Ovary (tissue), 9 donors: ENCODE data around the gene CHRNB1. TPM values are rescaled to one million over a fixed set of nuclear protein-coding genes. Genes with fewer than 3 reads are reported as not detected.
"Not testable (repeated sequence)": the region's sequence is repeated elsewhere in the genome, so short reads cannot be mapped to it uniquely, and the experiment has no call there.

Source experiments
- DNase-seq, 5 donors: peaks; one replicate each; pipeline ENCODE4 v3.0.0-alpha.2; 2019 to 2020
- H3K27ac ChIP-seq, 2 donors: fragments of 200-600 bp; one replicate each; pipeline versions ENCODE4 v1.5.1 to v1.8.0; 2019 to 2022
- H3K27me3 ChIP-seq: fragments of 200-600 bp; one replicate; pipeline ENCODE4 v1.8.0; 2022
- H3K36me3 ChIP-seq: fragments of 200-600 bp; sonication (generic); one replicate; pipeline ENCODE4 v1.5.1; 2019
- H3K4me1 ChIP-seq: one replicate; pipeline ENCODE4 v1.8.1; 2013; ENCODE audit warnings: mild to moderate bottlenecking, moderate library complexity; ENCODE audit not compliant: insufficient read depth
- H3K4me3 ChIP-seq: fragments of 200-600 bp; sonication (generic); one replicate; pipeline ENCODE4 v1.5.1; 2017
- H3K9me3 ChIP-seq, 2 donors: fragments of 200-600 bp in 1 of 2; sonication (generic) in 1 of 2; one replicate each; pipeline versions ENCODE4 v1.5.1 to v1.8.1; 2013 to 2019; ENCODE audit warnings: mild to moderate bottlenecking in 1 of 2, moderate library complexity in 1 of 2
- CTCF ChIP-seq, 3 donors: fragments of 450-650 bp in 2 of 3; fragments of 200-600 bp in 1 of 3; IDR thresholded peaks; one replicate each; pipeline versions ENCODE4 v1.5.1 to v1.8.0; 2016 to 2022; ENCODE audit warnings: antibody characterized with exemption in 3 of 3, mild to moderate bottlenecking in 1 of 3
- EP300 ChIP-seq: sonication (generic); formaldehyde crosslinking; IDR thresholded peaks from one replicate; pipeline ENCODE4 v1.6.1; 2017; ENCODE audit warnings: antibody characterized with exemption
- POLR2A ChIP-seq: fragments of 450-650 bp; IDR thresholded peaks from one replicate; pipeline ENCODE4 v1.6.1; 2017; ENCODE audit warnings: antibody characterized with exemption, mild to moderate bottlenecking, moderate library complexity
- WGBS, 3 donors: extraction: QIAGEN DNeasy Blood & Tissue Kit in 1 of 3; methylation state at CpG; one replicate each; pipeline versions ENCODE4 v1.1.5 to v1.1.7; 2013 to 2017; 5-methylcytosine and 5-hydroxymethylcytosine counted together
- intact Hi-C, 4 donors: fragments of 100-400 bp; cut with DNase I; formaldehyde crosslinking; loops; one replicate each; pipeline versions ENCODE4 v1.11.0 to v1.15.1; 2022 to 2023
- polyA plus RNA-seq, 2 donors: library from polyadenylated mRNA; stranded (reverse); fragments of 200-250 nt in 1 of 2; fragments of 350-450 nt in 1 of 2; fragmentation: Illumina TruSeq in 1 of 2; extraction: RNeasy Lipid Tissue Mini Kit (QIAGEN cat#74804) in 1 of 2; gene quantifications; one replicate each; pipeline ENCODE4 v1.2.3, GENCODE V29; 2013 to 2014
- total RNA-seq, 7 donors: library from RNA; depleted of rRNA in 2 of 7; stranded (reverse); fragments of >200 nt in 2 of 7; fragmentation: NEBNext Ultra II Directional in 3 of 7; extraction: Animal tissue kit (Norgen Biotek cat#: 25700) in 3 of 7; gene quantifications; one replicate each; pipeline versions ENCODE4 v1.1.0 to v1.2.4, GENCODE V29; 2016 to 2023
- donor health status: DM: no; HTN: no; CAD: no; lungs with moderate emphysema.
- donor health status: DM: no; HTN: no; CAD: no.
- donor health status: Bipolar disorder and iron deficiency.
- donor health status: DM: yes; HTN: yes; CAD: no.
- donor health status: DM: no; HTN: no; CAD: no.
- donor health status: DM: yes; HTN: yes; CAD: no.

The CHRNB1 gene
- total and polyA plus RNA-seq, 9 donors, result 3.2 to 13.5 (median 7.6) TPM

GRCh38 chr17:7478276-7479212 is 33.7 kb downstream of the CHRNB1 start:
- intact Hi-C loops, result loop anchor here in 3 of 4 donors (5.0 kb wide), 1 partner anchor 36 kb away; no protein-coding TSS in a partner anchor
- Histone ChIP-seq H3K4me1 (peaks cover 17% of the 10 kb centered on the region), H3K27me3 (no peaks in the 10 kb centered on the region), H3K36me3 (no peaks in the 10 kb centered on the region), H3K9me3 (no peaks in the 10 kb centered on the region), H3K4me3 (peak overlapping the region; percentile 84), H3K27ac (peak overlapping the region; percentile 98 to 99)
- DNase-seq, result peak; percentile 68 to 83 (median 78)
- no peak for TF ChIP-seq POLR2A
- no peak for TF ChIP-seq EP300
- TF ChIP-seq CTCF (IDR thresholded peaks at IDR 0.05), result no peak
- 6 to 16% (median 8%) methylated on average over 28 to 40 of the region's 40 CpGs for WGBS, 3 donors

- intact Hi-C loops, result loop anchor here in 3 of 4 donors (5.0 to 10.0 kb wide), 2 partner anchors 37 to 205 kb away; partner anchors contain the start of genes TP53 (in 1 of the 3) and WRAP53 (in 1 of the 3)
- Histone ChIP-seq H3K4me3 (peak within 1 kb of the TSS; percentile 84), H3K4me1 (peaks cover 17% of the 10 kb centered on the region), H3K9me3 (no peaks in the 10 kb centered on the region), H3K36me3 (no peaks in the 10 kb centered on the region), H3K27me3 (no peaks in the 10 kb centered on the region), H3K27ac (peak within 1 kb of the TSS; percentile 98 to 99)
- peak; percentile 68 to 81 (median 79) for DNase-seq
- WGBS, 3 donors, result 1% methylated on average over 16 to 86 of the region's 92 CpGs
- peak; percentile 68 for TF ChIP-seq POLR2A
- TF ChIP-seq EP300, result no peak
- no peak for TF ChIP-seq CTCF (IDR thresholded peaks at IDR 0.05)
Observed at GRCh38 chr17:7479213-7480088, 34.6 kb downstream of the CHRNB1 start, which contains the start of gene ZBTB4. TSS of gene ZBTB4 (minus strand) at chr17:7479631. CDS start at chr17:7466801, 12,830 bp downstream.

GRCh38 chr17:7480089-7480384 is 35.2 kb downstream of the CHRNB1 start:
- H3K4me1 ChIP-seq, result peaks cover 15% of the 10 kb centered on the region
- no peak for TF ChIP-seq CTCF (IDR thresholded peaks at IDR 0.05)
- TF ChIP-seq POLR2A, result no peak
- no peak for TF ChIP-seq EP300
- peak overlapping the region; percentile 84 for H3K4me3 ChIP-seq
- intact Hi-C loops, result loop anchor here in 1 of 4 donors (10.0 kb wide), 1 partner anchor 205 kb away; the partner anchor contains the start of genes TP53 and WRAP53
- peak overlapping the region; percentile 98 to 99 for H3K27ac ChIP-seq
- no peak for DNase-seq
- no peaks in the 10 kb centered on the region for H3K36me3 ChIP-seq
- 2 to 6% (median 2%) methylated on average over 8 of the region's 8 CpGs for WGBS, 3 donors
- H3K9me3 ChIP-seq, result no peaks in the 10 kb centered on the region
- no peaks in the 10 kb centered on the region for H3K27me3 ChIP-seq

GRCh38 chr17:7481275-7481674 is 36.4 kb downstream of the CHRNB1 start, which contains the start of gene SLC35G6:
TSS of gene SLC35G6 (plus strand) at chr17:7481446. CDS start at chr17:7481517, 71 bp downstream.
- H3K4me3 ChIP-seq, result peak within 1 kb of the TSS; percentile 84
- not testable (repeated sequence) for H3K9me3 ChIP-seq, H3K27me3 ChIP-seq, H3K36me3 ChIP-seq, DNase-seq
- H3K4me1 ChIP-seq, result peaks cover 14% of the 10 kb centered on the region
- intact Hi-C loops, result loop anchor here in 1 of 4 donors (10.0 kb wide), 1 partner anchor 204 kb away; the partner anchor contains the start of genes TP53 and WRAP53
- peak within 1 kb of the TSS in 1 of 2 donors; percentile 99 for H3K27ac ChIP-seq
- WGBS, 3 donors, result 90 to 93% (median 93%) methylated on average over 4 of the region's 4 CpGs

- intact Hi-C loops, result loop anchor here in 1 of 4 donors (10.0 kb wide), 1 partner anchor 203 kb away; the partner anchor contains the start of genes TP53 and WRAP53
- not testable (repeated sequence) for H3K27ac ChIP-seq, H3K36me3 ChIP-seq, H3K9me3 ChIP-seq, H3K27me3 ChIP-seq, H3K4me3 ChIP-seq
- WGBS, 3 donors, result 82 to 86% (median 84%) methylated on average over 30 to 31 of the region's 31 CpGs
- H3K4me1 ChIP-seq, result peaks cover 12% of the 10 kb centered on the region
- peak in 3 of 5 donors; percentile 40 to 55 (median 45) for DNase-seq
Observed at GRCh38 chr17:7481842-7482741, 37.2 kb downstream of the CHRNB1 start.

GRCh38 chr17:7482742-7483088 is 37.9 kb downstream of the CHRNB1 start:
- 61 to 73% (median 72%) methylated on average over 6 of the region's 6 CpGs for WGBS, 3 donors
- peak overlapping the region; percentile 90 to 98 for H3K27ac ChIP-seq
- H3K4me1 ChIP-seq, result peaks cover 11% of the 10 kb centered on the region
- H3K9me3 ChIP-seq, H3K36me3 ChIP-seq, DNase-seq, H3K27me3 ChIP-seq: not testable (repeated sequence)
- peak overlapping the region; percentile 67 for H3K4me3 ChIP-seq
- intact Hi-C loops, result loop anchor here in 1 of 4 donors (10.0 kb wide), 1 partner anchor 202 kb away; the partner anchor contains the start of genes TP53 and WRAP53
